ENCODE results near the gene PKDCC.

Gene PKDCC

DNA sequence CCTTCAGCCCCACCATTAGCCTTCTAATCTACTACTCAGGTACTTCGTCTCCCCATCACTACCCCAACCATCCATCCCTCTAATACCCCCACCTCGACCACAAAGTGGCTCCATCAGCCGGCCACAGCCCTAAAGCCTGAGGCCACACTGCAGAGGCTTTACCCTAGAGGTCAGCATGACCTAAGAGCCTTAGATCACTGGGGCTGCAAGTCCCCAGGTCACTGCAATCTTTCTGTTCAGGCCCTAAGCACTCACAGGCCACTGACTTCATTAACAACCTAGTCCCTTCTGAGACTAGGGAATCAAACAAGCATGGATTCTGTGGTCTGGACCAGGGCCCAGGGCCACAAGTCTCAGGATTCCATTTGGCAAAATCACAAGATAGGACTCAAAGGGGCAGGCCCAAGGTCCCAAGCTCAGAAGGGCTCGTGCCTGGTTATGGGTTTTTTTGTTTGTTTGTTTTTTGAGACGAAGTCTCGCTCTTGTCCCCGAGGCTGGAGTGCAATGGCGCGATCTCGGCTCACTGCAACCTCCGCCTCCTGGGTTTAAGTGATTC is 37.0 kb upstream of the PKDCC start:
- TF ChIP-seq Cebpa-rat (IDR thresholded peaks at IDR 0.05), result no peak
- peak overlapping the region; percentile 56 for H3K4me2 ChIP-seq
- H4K20me1 ChIP-seq, result no peaks in the 10 kb centered on the region
- H3K27ac ChIP-seq, result no peak overlapping the region
- H3K27me3 ChIP-seq, result no peaks in the 10 kb centered on the region
- H3K9me3 ChIP-seq, result peaks cover 22% of the 10 kb centered on the region
- H3K9ac ChIP-seq, result no peak overlapping the region
- H3K36me3 ChIP-seq, result no peaks in the 10 kb centered on the region
- no peak overlapping the region for H3K4me3 ChIP-seq
- H3K4me1 ChIP-seq, result peaks cover 19% of the 10 kb centered on the region

DNA sequence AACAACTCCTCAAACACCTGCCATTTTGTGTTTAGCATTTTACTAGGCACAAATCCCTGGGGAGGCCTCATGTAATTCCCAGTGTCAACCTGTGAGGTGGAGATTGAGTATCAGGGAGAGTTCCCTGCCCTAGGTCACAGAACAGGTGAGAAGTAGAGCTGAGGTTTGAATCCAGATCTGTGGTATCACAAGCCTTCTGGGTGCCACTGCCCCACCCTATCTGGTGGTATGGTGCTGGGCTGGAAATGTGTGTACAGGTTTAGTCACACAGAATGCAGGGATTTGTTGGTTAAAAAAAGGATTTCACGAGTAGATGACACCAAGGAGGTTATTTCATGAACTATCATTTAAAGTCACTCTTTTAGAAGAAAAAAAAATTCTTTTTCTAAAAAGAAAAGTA is 35.7 kb upstream of the PKDCC start:
- H3K4me3 ChIP-seq, result no peak overlapping the region
- no peak for TF ChIP-seq Cebpa-rat (IDR thresholded peaks at IDR 0.05)
- H3K27ac ChIP-seq, result no peak overlapping the region

DNA sequence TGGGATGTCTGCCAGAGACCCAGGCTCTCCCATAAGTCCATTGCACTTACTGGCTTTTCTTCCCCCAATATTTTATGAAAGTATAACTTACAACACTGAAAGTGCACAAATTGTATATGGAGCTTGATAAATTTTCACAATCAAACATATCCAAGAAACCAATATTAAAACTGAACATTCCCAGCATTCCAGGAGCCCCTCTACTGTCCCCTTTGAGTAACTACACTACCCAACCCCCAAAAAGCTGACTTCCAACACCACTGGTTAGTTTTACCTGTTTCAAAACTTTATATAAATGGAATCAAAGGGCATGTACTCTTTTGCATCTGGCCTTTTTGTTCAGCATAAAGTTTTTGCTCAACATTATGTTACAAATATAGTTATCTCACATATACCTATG is 35.2 kb upstream of the PKDCC start:
- H3K27me3 ChIP-seq, result no peaks in the 10 kb centered on the region
- H3K4me1 ChIP-seq, result peaks cover 19% of the 10 kb centered on the region
- no peak overlapping the region for H3K27ac ChIP-seq
- no peak overlapping the region for H3K4me3 ChIP-seq
- H3K36me3 ChIP-seq, result no peaks in the 10 kb centered on the region
- TF ChIP-seq Cebpa-rat (IDR thresholded peaks at IDR 0.05), result no peak
- no peak overlapping the region for H3K9ac ChIP-seq
- peaks cover 23% of the 10 kb centered on the region for H3K9me3 ChIP-seq
- no peak overlapping the region for H3K4me2 ChIP-seq
- H4K20me1 ChIP-seq, result no peaks in the 10 kb centered on the region

More for the DNA sequence above, 35.7 kb upstream of the PKDCC start:
- H3K9ac ChIP-seq, result no peak overlapping the region
- H3K4me2 ChIP-seq, result no peak overlapping the region
- H3K36me3 ChIP-seq, result no peaks in the 10 kb centered on the region
- H4K20me1 ChIP-seq, result no peaks in the 10 kb centered on the region
- no peaks in the 10 kb centered on the region for H3K27me3 ChIP-seq
- peaks cover 23% of the 10 kb centered on the region for H3K9me3 ChIP-seq
- H3K4me1 ChIP-seq, result peaks cover 19% of the 10 kb centered on the region

DNA sequence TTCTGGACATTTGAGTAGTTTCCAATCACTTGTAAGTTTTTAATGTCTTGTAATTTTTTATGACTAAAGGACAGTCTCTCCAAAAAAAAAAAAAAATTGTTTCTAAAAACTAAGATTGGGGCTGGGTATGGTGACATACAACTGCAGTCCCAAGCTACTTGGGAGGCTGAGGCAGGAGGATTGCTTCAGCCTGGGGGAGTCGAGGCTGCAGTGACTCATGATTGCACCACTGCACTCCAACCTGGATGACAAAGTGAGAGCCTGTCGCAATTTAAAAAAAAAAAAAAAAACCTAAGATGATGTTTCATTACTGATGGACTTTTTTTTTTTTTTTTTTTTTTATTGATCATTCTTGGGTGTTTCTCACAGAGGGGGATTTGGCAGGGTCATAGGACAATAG is 34.4 kb upstream of the PKDCC start:
- Histone ChIP-seq H3K4me3 (no peak overlapping the region), H4K20me1 (no peaks in the 10 kb centered on the region), H3K27me3 (no peaks in the 10 kb centered on the region), H3K27ac (no peak overlapping the region), H3K4me1 (peaks cover 19% of the 10 kb centered on the region), H3K4me2 (no peak overlapping the region), H3K9me3 (peaks cover 23% of the 10 kb centered on the region), H3K36me3 (no peaks in the 10 kb centered on the region), H3K9ac (no peak overlapping the region)
- no peak for TF ChIP-seq Cebpa-rat (IDR thresholded peaks at IDR 0.05)

DNA sequence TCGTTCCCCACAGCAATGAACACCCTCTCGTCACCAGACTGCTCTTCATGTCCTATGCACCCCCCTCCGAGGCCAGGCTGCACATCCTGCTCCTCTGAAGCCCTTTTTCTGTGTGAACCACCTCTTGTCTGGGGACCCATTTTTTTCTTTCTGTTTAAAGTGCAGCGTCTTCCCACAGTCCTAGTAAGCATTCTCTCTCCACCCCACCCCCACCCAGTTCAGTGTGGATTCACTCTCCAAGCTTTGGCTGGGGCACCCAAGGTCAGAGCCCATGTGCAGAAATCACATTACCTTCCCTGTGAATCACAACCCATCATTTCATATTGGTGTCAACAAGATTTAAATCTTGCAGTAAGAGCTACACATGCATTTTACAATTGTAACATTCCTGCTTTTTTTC is 26.4 kb upstream of the PKDCC start:
- Histone ChIP-seq H3K4me2 (no peak overlapping the region), H3K4me1 (peaks cover 33% of the 10 kb centered on the region), H3K9ac (no peak overlapping the region), H3K36me3 (no peaks in the 10 kb centered on the region), H3K4me3 (no peak overlapping the region), H3K9me3 (peaks cover 16% of the 10 kb centered on the region), H4K20me1 (no peaks in the 10 kb centered on the region), H3K27ac (no peak overlapping the region), H3K27me3 (no peaks in the 10 kb centered on the region)
- TF ChIP-seq Cebpa-rat (IDR thresholded peaks at IDR 0.05), result no peak

DNA sequence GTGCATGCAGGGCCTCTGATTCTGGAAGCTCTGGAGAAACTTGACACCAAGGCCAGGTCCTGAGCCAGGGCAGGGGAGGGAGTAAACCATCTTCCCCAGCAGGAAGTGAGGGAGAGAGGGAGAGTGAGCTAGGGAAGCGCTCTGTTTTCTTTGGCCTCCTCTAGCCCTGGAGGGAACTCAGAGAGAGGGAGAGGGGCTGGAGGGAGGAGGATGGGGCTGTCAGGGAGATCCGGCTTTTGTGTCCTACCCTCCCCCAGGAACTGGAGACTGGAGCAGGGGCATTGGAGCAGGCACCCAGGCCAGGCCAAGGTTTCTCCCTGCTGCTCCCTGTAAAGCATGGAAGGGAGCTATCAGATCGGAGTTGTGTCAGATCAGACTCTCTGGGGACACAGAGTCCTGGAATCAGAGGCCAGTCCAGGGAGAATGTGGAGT is 22.7 kb upstream of the PKDCC start:
- Histone ChIP-seq H3K4me1 (peaks cover 66% of the 10 kb centered on the region), H3K27ac (peak overlapping the region; percentile 92; the same call in 1 of the 2 replicates), H3K9me3 (peaks cover 16% of the 10 kb centered on the region), H3K9ac (peak overlapping the region; percentile 4; the same call in 1 of the 2 replicates), H3K4me3 (no peak overlapping the region), H3K36me3 (no peaks in the 10 kb centered on the region), H3K27me3 (no peaks in the 10 kb centered on the region), H4K20me1 (no peaks in the 10 kb centered on the region), H3K4me2 (peak overlapping the region; percentile 80)
- TF ChIP-seq Cebpa-rat (IDR thresholded peaks at IDR 0.05), result no peak

DNA sequence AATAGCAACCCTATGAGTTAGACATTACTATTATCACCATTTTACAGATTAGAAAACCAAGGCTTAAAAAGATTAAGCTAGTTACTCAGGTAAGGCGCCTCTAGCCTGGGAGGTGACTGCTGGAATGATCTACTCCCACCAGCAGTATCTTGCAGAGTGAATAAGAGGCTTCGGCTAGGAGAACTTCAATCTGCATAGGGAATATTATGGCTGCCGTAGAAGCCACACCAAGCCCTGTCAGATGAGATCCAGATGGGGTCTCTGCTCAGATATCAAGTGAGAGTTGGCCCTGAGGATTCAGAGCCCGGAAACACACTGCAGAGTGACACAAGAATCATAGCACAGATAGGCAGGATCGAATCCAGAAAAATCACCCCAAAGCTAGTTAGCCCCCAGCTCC is 21.5 kb upstream of the PKDCC start:
- H3K4me1 ChIP-seq, result peaks cover 77% of the 10 kb centered on the region
- H3K4me2 ChIP-seq, result peak overlapping the region; percentile 80

DNA sequence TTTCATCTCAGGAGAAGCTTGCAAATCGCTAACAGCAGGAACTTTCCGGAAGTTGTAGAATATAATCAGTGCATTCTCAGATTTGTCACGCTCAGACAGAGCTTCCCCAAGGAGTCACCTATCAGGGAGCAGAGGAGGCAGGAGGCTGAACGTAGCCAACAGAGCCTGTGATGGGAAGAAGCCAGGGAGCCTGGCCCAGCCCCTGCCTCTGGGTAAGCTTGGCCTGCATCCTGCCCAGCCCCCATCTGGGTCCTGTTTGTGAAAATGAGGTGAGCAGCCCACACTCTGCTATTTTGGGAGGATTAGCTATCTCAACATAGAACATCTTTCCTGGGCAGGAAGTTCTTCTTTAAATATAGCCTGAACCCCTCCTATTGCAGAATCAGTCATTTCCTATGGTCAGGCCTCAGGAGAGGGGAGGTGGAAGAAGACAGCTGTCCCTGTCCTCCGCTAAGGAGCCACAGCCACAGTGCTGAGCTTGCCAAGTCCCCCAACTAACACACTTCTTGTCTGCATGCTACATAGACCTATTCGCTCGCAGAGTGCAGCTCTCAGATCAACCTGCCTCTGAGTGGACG is 19.2 kb upstream of the PKDCC start:
- H3K36me3 ChIP-seq, result no peaks in the 10 kb centered on the region
- peak overlapping the region; percentile 92 for H3K27ac ChIP-seq
- H3K4me1 ChIP-seq, result peaks cover 100% of the 10 kb centered on the region
- H3K9me3 ChIP-seq, result peaks cover 2% of the 10 kb centered on the region
- H3K9ac ChIP-seq, result peak overlapping the region; percentile 77
- peak overlapping the region; percentile 48 for H3K4me3 ChIP-seq
- H3K4me2 ChIP-seq, result peak overlapping the region; percentile 80
- no peaks in the 10 kb centered on the region for H3K27me3 ChIP-seq
- H4K20me1 ChIP-seq, result no peaks in the 10 kb centered on the region
- peak; percentile 71; the same call in 1 of the 2 replicates for TF ChIP-seq Cebpa-rat (IDR thresholded peaks at IDR 0.05)

More for the DNA sequence above, 21.5 kb upstream of the PKDCC start:
- H3K4me3 ChIP-seq, result no peak overlapping the region
- H3K27ac ChIP-seq, result peak overlapping the region; percentile 92; the same call in 1 of the 2 replicates
- peaks cover 16% of the 10 kb centered on the region for H3K9me3 ChIP-seq
- H3K9ac ChIP-seq, result no peak overlapping the region; the same call in 1 of the 2 replicates
- H3K36me3 ChIP-seq, result no peaks in the 10 kb centered on the region
- no peaks in the 10 kb centered on the region for H3K27me3 ChIP-seq
- no peaks in the 10 kb centered on the region for H4K20me1 ChIP-seq
- TF ChIP-seq Cebpa-rat (IDR thresholded peaks at IDR 0.05), result no peak

DNA sequence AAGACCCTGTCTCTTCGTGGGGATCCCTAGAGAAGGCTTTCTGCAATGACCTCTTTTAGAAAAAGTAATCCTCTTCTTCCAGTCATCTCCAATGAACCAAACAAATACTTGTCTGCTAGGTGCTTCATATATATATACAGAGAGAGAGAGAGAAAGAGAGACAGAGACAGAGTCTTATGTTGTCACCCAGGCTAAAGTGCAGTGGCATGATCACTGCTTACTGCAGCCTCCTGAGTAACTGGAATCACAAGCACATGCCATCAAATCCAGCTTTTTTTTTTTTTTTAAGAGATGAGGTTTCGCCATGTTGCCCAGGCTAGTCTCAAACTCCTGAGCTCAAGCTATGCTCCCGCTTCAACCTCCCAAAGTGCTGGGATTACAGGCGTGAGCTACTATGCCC is 18.6 kb upstream of the PKDCC start:
- H3K27me3 ChIP-seq, result no peaks in the 10 kb centered on the region
- H3K9ac ChIP-seq, result peak overlapping the region; percentile 77

DNA sequence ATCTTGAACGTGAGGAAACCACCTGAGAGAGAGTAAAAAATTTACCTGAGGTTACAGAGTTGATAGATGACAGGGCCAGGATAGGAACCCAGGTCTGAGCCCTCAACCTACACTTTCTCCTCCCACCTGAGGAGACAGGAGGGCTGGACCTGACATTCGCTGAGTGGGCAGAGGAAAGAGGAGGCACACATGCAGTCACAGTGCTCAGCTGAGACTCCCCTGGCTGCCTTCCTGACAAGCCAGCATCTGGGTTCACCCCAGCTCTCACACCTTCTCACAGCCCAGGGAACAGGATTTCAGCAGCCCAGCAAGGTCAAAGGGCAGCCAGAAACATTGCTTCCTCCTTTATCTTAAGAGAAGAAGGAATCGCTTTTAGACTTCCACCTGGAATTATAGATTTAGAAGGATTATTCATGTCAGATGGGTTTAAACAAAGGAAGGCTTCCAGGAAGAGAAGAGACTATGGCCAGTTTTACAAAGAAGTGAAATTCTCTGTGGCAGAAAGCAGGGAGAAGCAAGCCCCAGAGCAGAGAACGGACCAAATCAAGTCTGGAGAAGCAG is 18.1 kb upstream of the PKDCC start:
- Histone ChIP-seq H3K27me3 (no peaks in the 10 kb centered on the region), H3K27ac (peak overlapping the region; percentile 92), H3K4me3 (peak overlapping the region; percentile 48; the same call in 1 of the 2 replicates), H3K9ac (peak overlapping the region; percentile 77), H3K4me1 (peaks cover 98% of the 10 kb centered on the region), H3K4me2 (peak overlapping the region; percentile 80), H3K9me3 (no peaks in the 10 kb centered on the region), H4K20me1 (no peaks in the 10 kb centered on the region), H3K36me3 (no peaks in the 10 kb centered on the region)
- TF ChIP-seq Cebpa-rat (IDR thresholded peaks at IDR 0.05), result no peak

More for the DNA sequence above, 18.6 kb upstream of the PKDCC start:
- H3K9me3 ChIP-seq, result no peaks in the 10 kb centered on the region
- no peaks in the 10 kb centered on the region for H4K20me1 ChIP-seq
- peak overlapping the region; percentile 92 for H3K27ac ChIP-seq
- H3K4me2 ChIP-seq, result peak overlapping the region; percentile 80
- peak overlapping the region; percentile 48; the same call in 1 of the 2 replicates for H3K4me3 ChIP-seq
- H3K4me1 ChIP-seq, result peaks cover 100% of the 10 kb centered on the region
- no peak for TF ChIP-seq Cebpa-rat (IDR thresholded peaks at IDR 0.05)
- no peaks in the 10 kb centered on the region for H3K36me3 ChIP-seq
